ENCODE data around the gene KRAS.

KRAS gene

DNA sequence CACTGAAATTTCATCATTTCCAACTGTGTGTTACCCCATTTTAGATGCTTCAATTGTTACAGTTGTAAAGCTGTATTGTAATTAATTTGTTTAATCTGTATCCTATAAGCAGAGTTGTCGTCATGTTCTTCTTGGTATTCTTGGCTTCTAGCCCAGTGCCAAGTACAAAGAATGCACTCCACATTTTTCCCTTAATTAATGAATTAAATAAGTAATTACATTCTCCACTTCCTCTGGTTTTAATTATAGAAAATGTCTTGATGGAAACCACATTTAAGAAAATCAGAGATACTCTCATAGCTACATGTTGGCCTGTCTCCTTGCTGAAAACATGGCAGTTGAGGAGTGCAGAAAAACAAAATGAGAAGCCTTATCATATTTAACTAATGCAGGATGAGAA is 56.5 kb downstream of the KRAS start:
- no peak for DNase-seq

DNA sequence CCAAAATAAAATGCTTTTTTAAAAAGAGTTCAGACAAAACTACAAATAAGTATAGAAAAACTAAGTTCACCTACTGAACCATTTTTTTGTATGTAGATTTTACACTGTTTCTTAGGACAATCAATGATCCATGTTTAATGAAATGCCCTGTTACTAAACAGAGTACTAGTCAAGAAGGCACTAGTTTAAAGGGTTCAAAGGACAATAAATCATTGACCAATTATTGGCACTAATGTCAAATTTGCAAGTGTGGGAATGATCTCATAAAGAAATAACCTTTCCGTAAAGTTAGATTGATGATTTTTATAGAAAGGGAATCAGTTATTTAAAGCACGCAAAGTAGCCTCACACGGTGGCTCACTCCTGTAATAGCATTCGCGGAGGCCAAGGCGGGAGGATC is 59.9 kb downstream of the KRAS start:
- no peak for DNase-seq

DNA sequence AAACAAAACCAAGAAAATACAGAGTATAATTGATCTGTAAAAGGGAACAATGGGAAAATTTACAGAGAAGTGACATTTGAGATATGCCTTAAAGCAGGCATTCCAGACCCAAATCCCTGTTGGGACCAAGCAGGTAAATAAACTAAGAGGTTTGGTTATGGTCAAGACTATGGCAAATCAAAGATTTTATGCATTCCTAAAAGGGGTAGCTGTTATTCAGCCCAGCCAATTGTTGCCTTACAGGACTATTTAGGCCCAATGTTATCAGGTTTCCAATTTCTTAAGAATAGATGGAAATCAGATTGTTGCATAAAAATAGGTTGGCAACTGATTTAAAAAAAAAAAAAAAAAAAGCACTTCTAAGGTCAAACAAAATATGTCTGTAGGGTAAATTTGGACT is 61.1 kb downstream of the KRAS start:
- DNase-seq, result no peak

DNA sequence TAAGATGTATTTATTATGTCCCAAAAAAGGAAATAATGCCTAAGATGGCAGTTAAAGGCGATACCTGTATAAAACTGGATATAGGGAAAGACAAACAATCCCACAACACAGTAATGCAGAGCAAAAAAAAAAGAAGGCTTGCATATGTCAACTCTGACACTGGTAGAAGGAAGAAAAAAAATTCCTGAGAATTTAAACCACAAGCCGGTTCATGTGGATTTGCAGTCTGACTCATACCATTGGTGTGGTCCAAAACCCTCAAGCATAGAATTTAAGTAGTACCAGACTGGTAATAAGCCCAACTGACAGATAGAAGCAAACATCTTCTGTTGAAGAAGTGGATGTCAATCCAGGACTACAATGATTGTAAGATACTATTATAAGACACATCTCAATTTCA is 62.9 kb downstream of the KRAS start:
- no peak for DNase-seq

DNA sequence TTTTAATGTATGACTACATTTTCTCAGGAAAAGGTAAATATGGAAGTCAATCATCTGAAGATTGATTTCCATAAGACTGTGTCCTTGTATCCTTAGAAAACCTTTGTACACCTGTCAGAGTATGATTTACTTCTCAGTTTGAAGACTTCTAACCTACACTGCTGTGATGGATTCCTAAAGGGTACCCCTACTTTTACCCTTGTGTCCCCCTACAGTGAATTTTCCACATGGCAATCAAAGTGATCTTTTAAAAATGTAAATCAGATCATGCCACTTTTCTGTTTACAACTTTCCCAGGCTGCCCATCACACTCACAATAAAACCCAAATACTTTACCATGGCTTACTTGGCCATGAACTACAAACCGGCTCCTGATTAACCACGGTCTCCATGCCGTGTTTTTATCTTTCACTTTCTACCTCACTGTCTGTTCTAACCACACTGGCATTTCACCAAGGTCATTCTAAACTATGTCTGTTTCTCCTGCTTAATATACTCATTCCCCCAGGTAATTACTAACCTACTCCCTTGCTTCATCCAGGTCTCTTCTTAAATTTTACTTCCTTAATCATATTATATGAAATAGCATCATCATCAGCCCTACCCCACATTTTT is 63.8 kb downstream of the KRAS start:
- no peak for DNase-seq

DNA sequence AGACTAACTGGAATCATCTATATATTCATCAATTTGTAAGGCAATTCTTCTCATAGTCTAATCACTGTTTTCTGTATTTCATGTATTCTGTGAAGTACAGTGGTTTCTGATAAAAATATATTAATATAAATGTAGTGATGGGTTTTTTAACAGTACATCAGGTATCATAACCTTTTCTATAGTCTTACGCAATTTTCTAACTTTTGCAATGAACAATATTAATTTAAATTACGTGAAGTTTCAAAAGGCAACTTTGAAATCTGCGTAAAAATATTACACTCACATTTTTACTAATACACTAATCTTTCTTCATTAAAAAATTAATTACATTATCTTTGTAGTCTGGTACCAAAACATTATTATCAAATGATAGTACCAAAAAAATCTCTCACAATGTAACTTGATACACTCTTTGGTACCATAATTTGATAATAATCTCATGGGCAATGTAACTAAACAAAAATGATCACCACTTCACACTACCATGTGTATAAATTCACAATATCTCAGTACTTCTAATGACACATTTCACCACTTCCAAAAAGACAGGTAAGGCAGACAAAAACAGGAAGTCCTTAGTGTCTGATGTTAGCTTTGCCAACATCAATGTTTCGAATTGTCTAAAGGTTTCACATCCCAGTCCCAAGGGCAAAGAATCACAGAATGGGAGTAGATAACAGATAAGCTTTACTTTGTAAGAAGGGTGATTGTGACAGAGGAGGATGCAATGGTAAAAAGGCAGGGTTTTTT is 64.5 kb downstream of the KRAS start:
- DNase-seq, result no peak

DNA sequence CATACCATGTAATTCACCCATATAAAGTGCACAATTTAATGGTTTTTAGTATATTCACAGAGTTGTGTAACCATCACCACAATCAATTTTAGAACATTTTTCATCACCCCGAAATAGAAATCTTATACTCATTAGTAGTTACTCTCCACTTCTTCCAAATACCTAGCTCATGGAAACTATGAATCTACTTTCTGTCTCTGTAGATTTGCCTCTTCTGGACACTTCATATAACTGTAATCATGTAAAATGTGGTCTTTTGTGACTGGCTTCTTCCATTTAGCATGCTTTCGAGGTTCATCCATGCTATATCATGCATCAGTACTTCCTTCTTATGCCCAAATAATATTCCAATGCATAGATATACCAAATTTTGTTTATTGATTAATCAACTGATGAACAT is 66.6 kb downstream of the KRAS start:
- no peak for DNase-seq

DNA sequence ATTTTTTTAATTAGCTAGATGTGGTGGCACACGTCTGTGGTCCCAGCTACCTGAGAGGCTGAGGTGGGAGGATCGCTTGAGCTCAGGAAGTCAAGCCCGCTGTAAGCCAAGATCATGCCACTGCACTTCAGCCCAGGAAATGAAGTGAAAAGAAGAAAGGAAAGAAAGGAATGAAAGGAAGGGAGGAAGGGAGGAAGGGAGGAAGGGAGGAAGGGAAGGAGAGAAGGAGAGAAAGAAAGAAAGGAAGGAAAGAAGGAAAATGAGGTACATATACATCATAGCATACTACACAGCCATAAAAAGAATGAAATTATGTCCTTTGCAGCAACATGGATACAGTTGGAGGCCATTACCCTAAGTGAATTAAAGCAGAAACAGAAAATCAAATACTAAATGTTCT is 68.0 kb downstream of the KRAS start:
- DNase-seq, result no peak

DNA sequence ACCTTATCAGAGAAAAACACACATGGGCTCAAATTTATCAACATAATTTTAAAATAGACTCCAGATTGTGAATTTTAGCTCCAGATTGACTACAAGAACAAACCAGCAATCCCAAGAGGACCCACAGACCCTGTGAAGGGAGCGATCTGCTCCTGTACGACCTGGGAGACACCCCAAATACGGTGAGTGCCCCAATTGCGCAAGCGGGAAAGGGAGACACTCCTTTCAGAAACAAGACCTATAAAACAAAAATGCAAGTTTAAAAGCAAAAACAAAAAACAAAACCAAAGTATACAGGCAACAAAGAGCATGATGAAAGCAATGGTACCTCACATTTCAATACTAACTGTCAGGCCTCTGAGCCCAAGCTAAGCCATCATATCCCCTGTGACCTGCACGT is 87.9 kb downstream of the KRAS start:
- no peak for DNase-seq

DNA sequence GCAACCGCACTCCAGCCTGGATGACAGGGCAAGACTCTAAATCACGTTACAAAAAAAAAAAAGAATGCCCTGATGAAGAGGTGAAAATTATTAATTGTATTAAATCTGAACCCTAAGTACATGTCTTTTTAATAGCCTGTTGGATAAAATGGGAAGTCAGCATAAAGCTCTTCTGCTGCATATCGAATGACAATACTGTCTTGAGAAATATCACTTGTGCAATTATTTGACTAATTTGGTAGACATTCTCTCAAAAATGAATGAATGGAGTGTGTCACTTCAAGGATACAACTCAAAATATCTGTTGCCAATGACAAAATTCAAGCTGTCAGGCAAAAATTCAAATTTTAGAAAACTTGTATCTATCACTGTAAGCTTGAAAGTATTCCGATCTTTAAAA is 94.7 kb downstream of the KRAS start:
- DNase-seq, result no peak

DNA sequence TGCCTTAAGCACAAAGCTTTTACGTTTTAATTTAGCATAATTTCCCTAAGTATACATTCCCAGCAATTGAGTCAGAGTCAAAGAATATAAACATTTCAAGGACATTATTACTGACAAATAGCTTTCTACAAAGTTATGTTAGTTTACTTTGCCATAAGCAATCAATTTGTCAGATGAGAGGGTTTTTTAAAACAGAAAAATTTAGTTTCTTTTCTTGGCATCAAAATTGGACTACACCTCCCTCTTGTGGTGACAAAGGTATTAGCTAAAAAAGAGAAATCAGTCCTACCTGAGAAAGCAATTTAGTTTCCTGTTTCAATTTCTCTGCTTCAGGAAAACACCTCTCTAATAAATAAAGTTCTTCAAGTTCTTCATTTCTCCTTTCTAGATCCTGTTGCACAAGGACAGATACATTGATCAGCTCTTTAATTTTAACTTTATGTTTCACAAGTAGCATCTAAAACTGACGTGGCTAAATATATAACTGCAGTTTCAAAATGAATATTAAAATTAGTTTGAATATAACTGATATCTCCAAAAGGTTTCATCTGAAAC is 95.6 kb downstream of the KRAS start:
- DNase-seq, result no peak
